HepG2 (cell line): Measurements from ENCODE around the gene SLIT3. TPM values are rescaled to one million over a fixed set of nuclear protein-coding genes. Genes with fewer than 3 reads are reported as not detected.

Source experiments
- ATAC-seq: fragments of 200-7000 bp; cut with Tn5 transposase; 3 replicates; pipeline ENCODE4 v1.9.1; 2020; ENCODE audit warnings: mild to moderate bottlenecking, moderate library complexity
- BruUV-seq: library from RNA; stranded (reverse); fragments of 400-500 nt; replicated peaks from 2 replicates; lab custom pipeline; 2021; lab: Mats Ljungman, UMichigan
- CTCF ChIA-PET: fragments of 300-600 bp; formaldehyde crosslinking; extraction: SDS; loops from one replicate; lab custom pipeline; 2021; ENCODE audit warnings: low total read pairs, inconsistent platforms, low intra/inter-chr PET ratio; lab: Yijun Ruan, JAX
- POLR2A ChIA-PET: fragments of 350-600 bp; sonication (Branson Sonifier 250); formaldehyde crosslinking; loops from one replicate; lab custom pipeline; 2020; ENCODE audit warnings: antibody characterized with exemption, inconsistent platforms; lab: Yijun Ruan, JAX
- DNase-seq: peaks from one replicate; pipeline ENCODE4 v3.0.0-alpha.2; 2015; ENCODE audit warnings: low spot score
- FAIRE-seq: peaks from 3 replicates; lab custom pipeline; 2011; peaks lifted over from hg19 to GRCh38; lab: Jason Lieb, UNC
- H2AFZ ChIP-seq: one replicate; pipeline ENCODE4 v1.6.1; 2011; ENCODE audit warnings: low read length, inconsistent platforms
- H3K27ac ChIP-seq: fragments of 300-600 bp; 3 replicates; pipeline ENCODE4 v1.8.0; 2011; ENCODE audit warnings: mixed run types, mild to moderate bottlenecking, mixed read lengths, low read length, inconsistent platforms; ENCODE audit not compliant: insufficient read depth; ENCODE audit errors: extremely low read length
- H3K27me3 ChIP-seq, 2 experiments: fragments of 200-600 bp in 1 of 2; 2 replicates in 1 of 2; 3 replicates in 1 of 2; pipeline versions ENCODE4 v1.6.0 to v1.8.0; 2011; ENCODE audit warnings: low read length in 2 of 2, mild to moderate bottlenecking in 2 of 2, moderate library complexity in 2 of 2, inconsistent platforms in 1 of 2; ENCODE audit not compliant: insufficient read depth in 2 of 2, control insufficient read depth in 1 of 2
- H3K36me3 ChIP-seq, 2 experiments: fragments of 200-600 bp in 1 of 2; replicated peaks in 1 of 2; 2 replicates in 1 of 2; 3 replicates in 1 of 2; pipeline versions ENCODE4 v1.5.1 to v1.8.0; 2011; ENCODE audit warnings: low read length in 2 of 2, inconsistent platforms in 1 of 2; ENCODE audit not compliant: insufficient read depth in 2 of 2, control insufficient read depth in 1 of 2
- H3K4me1 ChIP-seq: 2 replicates; pipeline ENCODE4 v1.5.1; 2012; ENCODE audit warnings: low read length, inconsistent platforms; ENCODE audit not compliant: insufficient read depth
- H3K4me2 ChIP-seq: 2 replicates; pipeline ENCODE4 v1.6.0; 2011; ENCODE audit warnings: low read depth, low read length, inconsistent platforms
- H3K4me3 ChIP-seq, 3 experiments: fragments of 200-600 bp in 1 of 3; sonication (generic), shearing (Covaris generic) in 1 of 3; replicated peaks in 1 of 3; 2 replicates each; pipeline ENCODE4 v1.5.1; 2011 to 2016; ENCODE audit warnings: low read length in 3 of 3, inconsistent platforms in 2 of 3, low read depth in 2 of 3, mild to moderate bottlenecking in 2 of 3, control low read depth in 1 of 3, mixed read lengths in 1 of 3; ENCODE audit not compliant: insufficient read depth in 1 of 3
- H3K79me2 ChIP-seq: one replicate; pipeline ENCODE4 v1.6.1; 2011; ENCODE audit warnings: low read length, inconsistent platforms; ENCODE audit not compliant: insufficient read depth
- H3K9ac ChIP-seq: 2 replicates; pipeline ENCODE4 v1.6.0; 2011; ENCODE audit warnings: mild to moderate bottlenecking, low read depth, low read length, inconsistent platforms; ENCODE audit not compliant: insufficient read depth
- H3K9me3 ChIP-seq: 2 replicates; pipeline ENCODE4 v1.5.1; 2012; ENCODE audit warnings: mild to moderate bottlenecking, low read length
- H4K20me1 ChIP-seq: 2 replicates; pipeline ENCODE4 v1.6.0; 2011; ENCODE audit warnings: inconsistent platforms, mild to moderate bottlenecking, low read length, moderate library complexity; ENCODE audit not compliant: insufficient read depth
- NFIB ChIP-seq: sonication (generic); formaldehyde crosslinking; IDR thresholded peaks from 2 replicates; pipeline ENCODE4 v1.9.0; 2021; ENCODE audit warnings: missing genetic modification reagents, mild to moderate bottlenecking, borderline replicate concordance
- ZNF432 ChIP-seq: sonication (generic); formaldehyde crosslinking; IDR thresholded peaks from 2 replicates; pipeline ENCODE4 v1.5.0; 2020; ENCODE audit warnings: missing genetic modification reagents, mild to moderate bottlenecking, borderline replicate concordance
- WGBS: methylation state at CpG from one replicate; pipeline ENCODE4 v1.1.6; 2017; ENCODE audit warnings: low lambda C conversion rate; 5-methylcytosine and 5-hydroxymethylcytosine counted together
- in situ Hi-C: cut with HindIII; loops from 2 replicates; pipeline ENCODE4 v1.10.0; 2017; ENCODE audit warnings: low pct_unique_long_range_greater_than_20kb; ENCODE audit not compliant: extremely low pct_ligation_motif_present
- intact Hi-C: fragments of 100-400 bp; cut with micrococcal nuclease; formaldehyde crosslinking; loops from one replicate; pipeline ENCODE4 v1.10.0; 2022; ENCODE audit not compliant: unreplicated experiment
- polyA plus RNA-seq, 8 experiments: library from polyadenylated mRNA; depleted of rRNA in 3 of 8; stranded (reverse) in 7 of 8; unstranded in 1 of 8; fragments of >200 nt; fragmentation: Illumina TruSeq in 4 of 8; extraction: Trizol in 4 of 8; gene quantifications; 2 replicates each; pipeline versions ENCODE4 v1.2.1 to v1.2.3, GENCODE V29; 2011 to 2016; ENCODE audit warnings: low read depth in 4 of 8, missing spikeins in 1 of 8, mixed read lengths in 1 of 8; ENCODE audit not compliant: insufficient read depth in 1 of 8
- total RNA-seq, 5 experiments: library from RNA; depleted of rRNA; stranded (reverse); fragments of >200 nt; fragmentation: Illumina TruSeq; extraction: Trizol; gene quantifications; 2 replicates each; pipeline ENCODE4 v1.2.3, GENCODE V29; 2016; ENCODE audit warnings: low read depth in 1 of 5
- TF ChIP-seq, protein P1 (sequence below): sonication (generic); formaldehyde crosslinking; IDR thresholded peaks from 2 replicates; pipeline ENCODE4 v1.4.0; 2020; ENCODE audit warnings: missing genetic modification reagents, borderline replicate concordance
- TF ChIP-seq, protein P2 (sequence below): sonication (generic); formaldehyde crosslinking; IDR thresholded peaks from 2 replicates; pipeline ENCODE4 v1.4.0; 2020; ENCODE audit warnings: low read depth, missing genetic modification reagents

The SLIT3 gene
- total and polyA plus RNA-seq, 2 of the 13 experiments (the other 11 are each of a cell fraction or from before 2014, with no cell fraction given), result not detected

DNA sequence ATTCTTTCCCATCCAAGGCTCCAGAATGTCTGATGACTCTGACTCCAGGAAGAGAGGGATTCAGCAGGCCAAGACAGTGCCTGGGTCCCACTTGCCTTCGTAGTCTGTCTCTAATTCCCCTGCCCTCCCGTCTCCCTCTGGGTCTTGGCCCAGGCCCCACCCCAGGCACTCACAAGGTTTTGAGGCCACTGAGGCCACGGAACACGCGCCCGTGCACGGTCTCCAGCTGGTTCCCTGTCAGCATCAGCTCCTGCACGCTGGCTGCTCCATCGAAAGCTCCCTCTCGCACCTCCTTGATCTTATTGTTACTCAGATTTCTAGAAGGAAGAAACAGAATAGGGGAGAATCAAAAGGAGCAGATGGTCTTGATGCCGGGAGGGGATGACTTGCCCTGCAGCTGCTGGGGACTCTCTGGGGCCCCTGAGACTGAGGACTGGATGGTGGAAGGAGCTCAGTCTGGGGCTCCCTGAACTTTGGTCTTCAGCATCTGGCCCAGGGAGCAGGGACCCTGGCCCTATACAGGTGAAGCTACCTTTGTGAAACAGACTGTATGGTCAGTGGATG, 547.2 kb downstream of the SLIT3 start:
- TF ChIP-seq, protein P1, sequence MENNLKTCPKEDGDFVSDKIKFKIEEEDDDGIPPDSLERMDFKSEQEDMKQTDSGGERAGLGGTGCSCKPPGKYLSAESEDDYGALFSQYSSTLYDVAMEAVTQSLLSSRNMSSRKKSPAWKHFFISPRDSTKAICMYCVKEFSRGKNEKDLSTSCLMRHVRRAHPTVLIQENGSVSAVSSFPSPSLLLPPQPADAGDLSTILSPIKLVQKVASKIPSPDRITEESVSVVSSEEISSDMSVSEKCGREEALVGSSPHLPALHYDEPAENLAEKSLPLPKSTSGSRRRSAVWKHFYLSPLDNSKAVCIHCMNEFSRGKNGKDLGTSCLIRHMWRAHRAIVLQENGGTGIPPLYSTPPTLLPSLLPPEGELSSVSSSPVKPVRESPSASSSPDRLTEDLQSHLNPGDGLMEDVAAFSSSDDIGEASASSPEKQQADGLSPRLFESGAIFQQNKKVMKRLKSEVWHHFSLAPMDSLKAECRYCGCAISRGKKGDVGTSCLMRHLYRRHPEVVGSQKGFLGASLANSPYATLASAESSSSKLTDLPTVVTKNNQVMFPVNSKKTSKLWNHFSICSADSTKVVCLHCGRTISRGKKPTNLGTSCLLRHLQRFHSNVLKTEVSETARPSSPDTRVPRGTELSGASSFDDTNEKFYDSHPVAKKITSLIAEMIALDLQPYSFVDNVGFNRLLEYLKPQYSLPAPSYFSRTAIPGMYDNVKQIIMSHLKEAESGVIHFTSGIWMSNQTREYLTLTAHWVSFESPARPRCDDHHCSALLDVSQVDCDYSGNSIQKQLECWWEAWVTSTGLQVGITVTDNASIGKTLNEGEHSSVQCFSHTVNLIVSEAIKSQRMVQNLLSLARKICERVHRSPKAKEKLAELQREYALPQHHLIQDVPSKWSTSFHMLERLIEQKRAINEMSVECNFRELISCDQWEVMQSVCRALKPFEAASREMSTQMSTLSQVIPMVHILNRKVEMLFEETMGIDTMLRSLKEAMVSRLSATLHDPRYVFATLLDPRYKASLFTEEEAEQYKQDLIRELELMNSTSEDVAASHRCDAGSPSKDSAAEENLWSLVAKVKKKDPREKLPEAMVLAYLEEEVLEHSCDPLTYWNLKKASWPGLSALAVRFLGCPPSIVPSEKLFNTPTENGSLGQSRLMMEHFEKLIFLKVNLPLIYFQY (CRISPR knock-in tag), result no peak
- TF ChIP-seq, protein P2, sequence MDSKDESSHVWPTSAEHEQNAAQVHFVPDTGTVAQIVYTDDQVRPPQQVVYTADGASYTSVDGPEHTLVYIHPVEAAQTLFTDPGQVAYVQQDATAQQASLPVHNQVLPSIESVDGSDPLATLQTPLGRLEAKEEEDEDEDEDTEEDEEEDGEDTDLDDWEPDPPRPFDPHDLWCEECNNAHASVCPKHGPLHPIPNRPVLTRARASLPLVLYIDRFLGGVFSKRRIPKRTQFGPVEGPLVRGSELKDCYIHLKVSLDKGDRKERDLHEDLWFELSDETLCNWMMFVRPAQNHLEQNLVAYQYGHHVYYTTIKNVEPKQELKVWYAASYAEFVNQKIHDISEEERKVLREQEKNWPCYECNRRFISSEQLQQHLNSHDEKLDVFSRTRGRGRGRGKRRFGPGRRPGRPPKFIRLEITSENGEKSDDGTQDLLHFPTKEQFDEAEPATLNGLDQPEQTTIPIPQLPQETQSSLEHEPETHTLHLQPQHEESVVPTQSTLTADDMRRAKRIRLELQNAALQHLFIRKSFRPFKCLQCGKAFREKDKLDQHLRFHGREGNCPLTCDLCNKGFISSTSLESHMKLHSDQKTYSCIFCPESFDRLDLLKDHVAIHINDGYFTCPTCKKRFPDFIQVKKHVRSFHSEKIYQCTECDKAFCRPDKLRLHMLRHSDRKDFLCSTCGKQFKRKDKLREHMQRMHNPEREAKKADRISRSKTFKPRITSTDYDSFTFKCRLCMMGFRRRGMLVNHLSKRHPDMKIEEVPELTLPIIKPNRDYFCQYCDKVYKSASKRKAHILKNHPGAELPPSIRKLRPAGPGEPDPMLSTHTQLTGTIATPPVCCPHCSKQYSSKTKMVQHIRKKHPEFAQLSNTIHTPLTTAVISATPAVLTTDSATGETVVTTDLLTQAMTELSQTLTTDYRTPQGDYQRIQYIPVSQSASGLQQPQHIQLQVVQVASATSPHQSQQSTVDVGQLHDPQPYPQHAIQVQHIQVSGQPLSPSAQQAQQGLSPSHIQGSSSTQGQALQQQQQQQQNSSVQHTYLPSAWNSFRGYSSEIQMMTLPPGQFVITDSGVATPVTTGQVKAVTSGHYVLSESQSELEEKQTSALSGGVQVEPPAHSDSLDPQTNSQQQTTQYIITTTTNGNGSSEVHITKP (CRISPR knock-in tag), result no peak
- no peak for TF ChIP-seq ZNF432 (CRISPR knock-in tag)
- no peak for TF ChIP-seq NFIB (CRISPR knock-in tag)
- in situ Hi-C loops, result no loop called here
- Histone ChIP-seq H3K4me2 (no peak overlapping the region), H3K9me3 (no peaks in the 10 kb centered on the region), H3K4me3 (no peak overlapping the region), H3K4me1 (no peaks in the 10 kb centered on the region), H3K9ac (no peak overlapping the region), H2AFZ (no peak overlapping the region), H3K27ac (no peak overlapping the region), H4K20me1 (no peaks in the 10 kb centered on the region), H3K27me3 (peaks cover 5 to 41% of the 10 kb centered on the region in 2 experiments; a peak in 4 of 5 replicates), H3K79me2 (no peaks in the 10 kb centered on the region), H3K36me3 (no peaks in the 10 kb centered on the region)
- 37% methylated on average over 11 of the region's 11 CpGs for WGBS
- FAIRE-seq, result no peak
- ChIA-PET CTCF (no interaction called here), POLR2A (no interaction called here)
- DNase-seq, result no peak
- no TSS peak for BruUV-seq
- intact Hi-C loops, result no loop called here
- no peak for ATAC-seq
